Muscle layer of duodenum (tissue), 2 donors: ENCODE measurements around the gene ID4.

Source experiments
- H3K27ac ChIP-seq: one replicate; pipeline ENCODE4 v1.7.0; 2013; ENCODE audit warnings: mild to moderate bottlenecking, low read length
- H3K27me3 ChIP-seq: one replicate; pipeline ENCODE4 v1.7.0; 2013; ENCODE audit warnings: low read depth, mild to moderate bottlenecking, control low read depth, low read length
- H3K36me3 ChIP-seq, 2 donors: one replicate each; pipeline ENCODE4 v1.7.0; 2013; ENCODE audit warnings: low read length in 2 of 2, control low read depth in 1 of 2, mild to moderate bottlenecking in 1 of 2; ENCODE audit not compliant: insufficient read depth in 2 of 2, control insufficient read depth in 1 of 2
- H3K4me1 ChIP-seq, 2 donors: one replicate each; pipeline ENCODE4 v1.7.0; 2013; ENCODE audit warnings: low read length in 2 of 2, mild to moderate bottlenecking in 2 of 2, control low read depth in 1 of 2, moderate library complexity in 1 of 2; ENCODE audit not compliant: insufficient read depth in 2 of 2, control insufficient read depth in 1 of 2
- H3K4me3 ChIP-seq, 2 donors: one replicate each; pipeline ENCODE4 v1.7.0; 2013; ENCODE audit warnings: low read length in 2 of 2, low read depth in 1 of 2, mild to moderate bottlenecking in 1 of 2
- H3K9me3 ChIP-seq, 2 donors: one replicate each; pipeline ENCODE4 v1.7.0; 2013; ENCODE audit warnings: low read length in 2 of 2, control low read depth in 1 of 2, mild to moderate bottlenecking in 1 of 2; ENCODE audit not compliant: control insufficient read depth in 1 of 2
- donor health status: healthy.

Gene ID4

GRCh38 chr6:19805129-19805481 lies 32.1 kb upstream of the ID4 start:
- H3K4me1 ChIP-seq = peaks cover 3 to 4% of the 10 kb centered on the region in 2 donors
- no peaks in the 10 kb centered on the region for H3K9me3 ChIP-seq
- peak overlapping the region; percentile 22 to 67 for H3K4me3 ChIP-seq
- peak overlapping the region; percentile 74 for H3K27ac ChIP-seq
- H3K27me3 ChIP-seq = no peaks in the 10 kb centered on the region
- H3K36me3 ChIP-seq = peaks cover 0 to 6% of the 10 kb centered on the region in 2 donors

- Histone ChIP-seq H3K27ac (no peak overlapping the region), H3K36me3 (peaks cover 0 to 6% of the 10 kb centered on the region in 2 donors), H3K4me1 (peaks cover 3 to 4% of the 10 kb centered on the region in 2 donors), H3K9me3 (no peaks in the 10 kb centered on the region), H3K27me3 (no peaks in the 10 kb centered on the region), H3K4me3 (no peak overlapping the region)
Observed at GRCh38 chr6:19806971-19807396, 30.2 kb upstream of the ID4 start.

DNA sequence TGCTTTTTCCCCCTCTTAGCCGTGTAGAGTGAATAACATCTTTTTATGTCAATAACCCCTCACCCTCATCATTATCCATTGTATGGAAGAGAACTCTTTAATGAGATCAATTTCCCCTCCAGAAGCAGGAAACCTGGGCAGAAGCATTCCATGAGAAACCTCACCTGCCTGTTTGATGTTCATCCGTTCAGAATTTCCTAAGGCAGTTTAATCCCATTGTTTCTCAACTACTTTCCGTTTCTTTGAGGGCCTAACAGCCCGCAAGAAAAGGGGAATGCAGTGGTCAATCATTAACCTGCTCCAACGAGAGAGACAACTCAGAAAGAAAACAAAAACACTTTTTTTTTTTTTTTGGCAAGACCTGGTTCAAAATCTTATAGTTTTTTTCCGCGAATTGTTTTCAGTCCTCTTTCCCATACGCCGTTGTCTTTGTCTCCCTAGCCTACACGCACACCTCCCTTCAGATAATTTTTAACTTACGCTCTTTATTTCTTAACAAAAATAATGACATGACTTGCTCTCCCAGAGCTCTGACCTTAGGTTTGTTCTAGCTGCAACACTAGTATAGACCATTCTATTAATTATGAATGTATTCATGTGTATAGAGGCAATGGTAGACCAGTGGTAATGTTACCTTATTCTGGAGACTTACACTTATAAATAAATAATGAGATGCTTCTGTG lies 25.6 kb upstream of the ID4 start:
- H3K27ac ChIP-seq = no peak overlapping the region
- H3K4me3 ChIP-seq = no peak overlapping the region
- no peaks in the 10 kb centered on the region for H3K36me3 ChIP-seq
- H3K27me3 ChIP-seq = no peaks in the 10 kb centered on the region
- no peaks in the 10 kb centered on the region for H3K4me1 ChIP-seq
- H3K9me3 ChIP-seq = no peaks in the 10 kb centered on the region

GRCh38 chr6:19812512-19813119 lies 24.6 kb upstream of the ID4 start:
- Histone ChIP-seq H3K27ac (no peak overlapping the region), H3K36me3 (no peaks in the 10 kb centered on the region), H3K4me1 (no peaks in the 10 kb centered on the region), H3K27me3 (no peaks in the 10 kb centered on the region), H3K9me3 (no peaks in the 10 kb centered on the region), H3K4me3 (no peak overlapping the region)

DNA sequence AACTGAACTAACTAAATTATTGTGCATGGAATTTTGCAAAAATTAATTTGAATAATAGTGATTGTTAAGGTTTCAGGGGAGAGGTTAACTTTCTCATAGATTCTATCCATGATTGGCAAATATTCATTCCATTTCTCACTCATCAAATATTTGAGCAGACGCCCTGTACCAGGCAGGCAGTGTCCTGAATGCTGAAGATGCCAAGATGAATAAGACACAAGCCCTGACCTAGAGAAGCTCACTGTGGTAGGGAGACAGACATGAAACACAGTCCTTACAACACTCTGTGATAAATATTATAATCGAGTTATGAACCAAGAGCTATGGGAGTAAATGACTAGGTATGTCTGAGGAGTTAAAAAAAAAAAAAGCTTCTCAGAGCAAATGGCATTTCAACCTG lies 18.4 kb upstream of the ID4 start:
- Histone ChIP-seq H3K9me3 (no peaks in the 10 kb centered on the region), H3K27me3 (no peaks in the 10 kb centered on the region), H3K36me3 (no peaks in the 10 kb centered on the region), H3K4me3 (no peak overlapping the region), H3K27ac (no peak overlapping the region), H3K4me1 (no peaks in the 10 kb centered on the region)

DNA sequence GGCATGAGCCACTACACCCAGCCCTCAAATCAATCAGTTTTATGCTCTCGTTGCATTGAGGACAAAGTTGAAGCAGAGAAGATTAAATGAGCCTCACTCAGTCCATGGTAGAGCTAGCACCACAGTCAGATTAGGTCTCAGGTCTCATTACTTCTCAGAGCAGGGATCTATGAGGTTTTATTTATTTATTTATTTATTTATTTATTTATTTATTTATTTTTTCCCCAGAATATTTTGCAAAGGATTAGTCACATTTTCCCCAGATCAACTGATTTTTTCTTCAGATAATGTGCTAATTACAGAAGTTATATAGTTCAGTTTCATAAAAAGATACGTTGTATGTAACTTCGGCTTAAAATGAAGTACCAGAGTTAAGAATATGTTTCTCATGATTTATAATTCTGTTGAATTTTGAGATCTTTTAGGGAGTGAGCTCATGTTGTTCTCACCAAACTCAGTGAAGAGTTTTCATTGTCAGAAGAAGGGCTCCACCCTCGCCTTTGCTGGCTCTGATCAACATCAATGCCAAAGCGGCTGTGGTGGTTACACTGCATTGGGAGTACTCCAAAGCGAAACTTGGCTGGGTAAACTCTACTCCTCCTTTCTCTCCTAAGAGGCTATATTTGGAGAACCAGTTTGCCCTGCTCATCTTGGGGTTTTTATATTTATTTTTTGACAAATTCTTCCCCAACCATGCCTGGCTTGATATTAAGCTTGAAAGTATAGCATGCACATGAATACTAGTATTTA lies 12.9 kb upstream of the ID4 start:
- Histone ChIP-seq H3K9me3 (no peaks in the 10 kb centered on the region), H3K27ac (no peak overlapping the region), H3K4me3 (no peak overlapping the region), H3K4me1 (no peaks in the 10 kb centered on the region), H3K27me3 (no peaks in the 10 kb centered on the region), H3K36me3 (no peaks in the 10 kb centered on the region)

DNA sequence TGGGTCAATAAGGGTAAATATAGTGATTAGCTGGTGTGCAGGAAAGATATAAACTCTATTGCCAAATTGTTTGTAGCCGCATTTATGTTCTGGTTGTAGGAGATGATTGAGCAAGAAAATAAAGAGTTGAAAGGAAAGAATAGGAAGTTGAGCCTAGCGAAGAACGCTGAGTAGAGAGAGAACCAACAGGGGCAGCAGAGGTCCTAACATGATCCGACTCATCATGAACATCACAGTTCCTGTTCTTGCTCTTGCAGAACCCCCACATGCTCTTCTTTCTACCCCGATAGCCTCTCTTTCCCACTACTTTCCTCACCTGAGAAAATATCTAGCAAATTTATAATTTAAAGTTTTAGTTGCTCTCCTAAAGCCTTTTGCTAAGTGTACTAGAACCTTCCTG lies 9.9 kb upstream of the ID4 start:
- H3K9me3 ChIP-seq = no peaks in the 10 kb centered on the region
- no peaks in the 10 kb centered on the region for H3K27me3 ChIP-seq
- no peak overlapping the region for H3K27ac ChIP-seq
- no peaks in the 10 kb centered on the region for H3K4me1 ChIP-seq
- H3K4me3 ChIP-seq = no peak overlapping the region
- no peaks in the 10 kb centered on the region for H3K36me3 ChIP-seq

- no peaks in the 10 kb centered on the region for H3K27me3 ChIP-seq
- H3K9me3 ChIP-seq = no peaks in the 10 kb centered on the region
- no peak overlapping the region for H3K27ac ChIP-seq
- H3K36me3 ChIP-seq = no peaks in the 10 kb centered on the region
- H3K4me1 ChIP-seq = no peaks in the 10 kb centered on the region
- H3K4me3 ChIP-seq = no peak overlapping the region
Observed at GRCh38 chr6:19827903-19828302, 9.3 kb upstream of the ID4 start.

DNA sequence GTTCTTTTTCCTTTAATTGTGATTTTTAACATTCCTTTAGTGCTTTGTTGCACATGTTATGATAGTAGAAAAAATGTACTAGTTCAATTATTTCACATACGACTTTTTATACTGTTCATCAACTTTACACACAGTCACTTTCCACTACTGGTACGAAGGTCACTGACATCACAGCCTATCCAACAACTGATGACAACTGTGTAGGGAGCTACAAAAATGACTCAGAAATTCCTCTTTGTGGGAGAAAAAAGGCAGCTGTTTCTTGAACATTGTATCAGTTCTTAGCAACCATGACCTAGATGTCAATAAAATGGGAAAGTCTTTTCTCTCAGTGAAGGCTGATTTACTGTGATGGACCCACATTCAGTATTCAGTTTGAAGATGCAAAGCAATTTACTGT lies 7.0 kb upstream of the ID4 start:
- no peak overlapping the region for H3K4me3 ChIP-seq
- no peak overlapping the region for H3K27ac ChIP-seq
- no peaks in the 10 kb centered on the region for H3K9me3 ChIP-seq
- H3K27me3 ChIP-seq = no peaks in the 10 kb centered on the region
- H3K4me1 ChIP-seq = no peaks in the 10 kb centered on the region
- no peaks in the 10 kb centered on the region for H3K36me3 ChIP-seq

DNA sequence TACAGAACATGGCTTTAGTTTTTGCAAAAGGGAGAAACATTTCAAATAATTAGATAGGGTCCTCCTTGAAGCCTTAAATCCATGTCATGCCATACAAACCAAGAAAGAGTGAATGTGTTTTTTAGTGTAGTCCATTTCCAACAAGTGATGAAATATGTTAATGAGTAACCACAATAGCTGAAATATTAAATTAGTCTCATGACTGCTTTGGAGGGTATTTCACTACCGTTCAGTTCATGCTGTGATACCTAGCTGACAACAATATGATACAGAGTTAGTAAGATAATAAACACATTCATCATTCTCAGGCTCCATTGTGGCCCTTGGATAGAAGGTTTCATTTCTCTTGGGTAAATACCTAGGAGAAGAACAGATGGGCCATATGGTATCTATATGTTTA lies 5.8 kb upstream of the ID4 start:
- Histone ChIP-seq H3K27me3 (no peaks in the 10 kb centered on the region), H3K4me1 (no peaks in the 10 kb centered on the region), H3K27ac (no peak overlapping the region), H3K4me3 (no peak overlapping the region), H3K36me3 (no peaks in the 10 kb centered on the region), H3K9me3 (no peaks in the 10 kb centered on the region)

GRCh38 chr6:19833947-19834346 lies 3.2 kb upstream of the ID4 start:
- Histone ChIP-seq H3K4me3 (no peak overlapping the region), H3K27me3 (no peaks in the 10 kb centered on the region), H3K4me1 (peaks cover 0 to 8% of the 10 kb centered on the region in 2 donors), H3K27ac (no peak overlapping the region), H3K9me3 (no peaks in the 10 kb centered on the region), H3K36me3 (no peaks in the 10 kb centered on the region)
